AG09309 (cell line): ENCODE data around the gene RUNX2.

Experiments
- DNase-seq: peaks from one replicate; pipeline ENCODE4 v3.0.0-alpha.2; 2010; ENCODE audit warnings: low read depth
- H3K4me3 ChIP-seq: 2 replicates; pipeline ENCODE4 v1.5.1; 2011; ENCODE audit warnings: mild to moderate bottlenecking, low read depth, low read length, moderate library complexity; ENCODE audit not compliant: control insufficient read depth
- TF ChIP-seq, protein P1 (sequence below): IDR thresholded peaks from 2 replicates; pipeline ENCODE4 v1.5.1; 2011; ENCODE audit warnings: mild to moderate bottlenecking, low read depth, low read length, inconsistent platforms; ENCODE audit not compliant: insufficient read depth, control insufficient read depth; ENCODE audit errors: missing control alignments

RUNX2 gene

GRCh38 chr6:45351076-45351475 lies 22.9 kb downstream of the RUNX2 start:
- TF ChIP-seq, protein P1, sequence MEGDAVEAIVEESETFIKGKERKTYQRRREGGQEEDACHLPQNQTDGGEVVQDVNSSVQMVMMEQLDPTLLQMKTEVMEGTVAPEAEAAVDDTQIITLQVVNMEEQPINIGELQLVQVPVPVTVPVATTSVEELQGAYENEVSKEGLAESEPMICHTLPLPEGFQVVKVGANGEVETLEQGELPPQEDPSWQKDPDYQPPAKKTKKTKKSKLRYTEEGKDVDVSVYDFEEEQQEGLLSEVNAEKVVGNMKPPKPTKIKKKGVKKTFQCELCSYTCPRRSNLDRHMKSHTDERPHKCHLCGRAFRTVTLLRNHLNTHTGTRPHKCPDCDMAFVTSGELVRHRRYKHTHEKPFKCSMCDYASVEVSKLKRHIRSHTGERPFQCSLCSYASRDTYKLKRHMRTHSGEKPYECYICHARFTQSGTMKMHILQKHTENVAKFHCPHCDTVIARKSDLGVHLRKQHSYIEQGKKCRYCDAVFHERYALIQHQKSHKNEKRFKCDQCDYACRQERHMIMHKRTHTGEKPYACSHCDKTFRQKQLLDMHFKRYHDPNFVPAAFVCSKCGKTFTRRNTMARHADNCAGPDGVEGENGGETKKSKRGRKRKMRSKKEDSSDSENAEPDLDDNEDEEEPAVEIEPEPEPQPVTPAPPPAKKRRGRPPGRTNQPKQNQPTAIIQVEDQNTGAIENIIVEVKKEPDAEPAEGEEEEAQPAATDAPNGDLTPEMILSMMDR = no peak
- no peak for DNase-seq
- no peak overlapping the region for H3K4me3 ChIP-seq

DNA sequence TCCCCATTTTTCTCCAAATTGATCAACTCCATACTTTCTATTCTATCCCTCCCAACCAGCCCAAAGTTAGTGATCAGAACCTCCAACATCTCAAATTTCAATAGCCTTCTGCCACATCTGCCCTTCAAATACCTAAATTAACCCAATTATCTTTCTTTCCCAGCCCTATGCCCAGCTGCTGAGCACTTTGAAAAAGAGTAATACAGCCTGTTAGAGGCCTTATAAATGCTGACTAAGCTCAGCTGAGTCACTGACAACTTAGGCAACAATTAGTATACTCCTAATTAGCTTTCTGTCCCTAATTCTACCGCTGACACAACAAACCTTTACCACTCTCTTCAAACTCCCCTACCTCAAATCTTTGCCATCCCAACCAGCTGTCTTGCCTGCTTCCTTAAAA lies 23.5 kb downstream of the RUNX2 start:
- H3K4me3 ChIP-seq = no peak overlapping the region
- DNase-seq = no peak
- TF ChIP-seq, protein P1 = no peak

GRCh38 chr6:45353654-45354053 lies 25.5 kb downstream of the RUNX2 start:
- DNase-seq = no peak
- TF ChIP-seq, protein P1 = no peak
- no peak overlapping the region for H3K4me3 ChIP-seq

GRCh38 chr6:45364466-45364865 lies 36.3 kb downstream of the RUNX2 start:
- no peak for DNase-seq
- TF ChIP-seq, protein P1 = no peak

GRCh38 chr6:45365036-45365435 lies 36.9 kb downstream of the RUNX2 start:
- H3K4me3 ChIP-seq = no peak overlapping the region
- TF ChIP-seq, protein P1 = no peak
- DNase-seq = no peak

More at GRCh38 chr6:45364466-45364865, 36.3 kb downstream of the RUNX2 start:
- H3K4me3 ChIP-seq = no peak overlapping the region

- TF ChIP-seq, protein P1 = no peak
- no peak for DNase-seq
- H3K4me3 ChIP-seq = no peak overlapping the region
These were observed 38.4 kb downstream of the RUNX2 start for GRCh38 chr6:45366534-45366933.

DNA sequence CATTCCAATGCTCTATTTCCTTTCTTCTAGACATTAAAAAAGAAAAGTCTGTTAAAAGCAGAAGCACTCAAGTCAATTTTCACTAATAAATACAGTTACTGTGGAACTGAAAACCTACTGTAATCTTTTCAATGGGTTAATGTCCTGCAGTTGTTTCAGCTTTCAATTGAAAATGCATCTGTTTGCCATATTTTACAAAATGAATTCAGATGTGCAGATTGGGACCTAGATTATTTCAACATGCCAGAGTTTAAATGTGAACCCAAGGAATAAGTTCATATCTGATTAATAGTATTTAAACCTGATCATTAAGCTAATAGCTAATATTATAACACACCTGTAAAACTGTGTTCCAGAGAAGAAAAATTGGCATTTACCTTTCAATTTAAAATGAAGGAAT lies 39.9 kb downstream of the RUNX2 start:
- TF ChIP-seq, protein P1 = no peak
- no peak overlapping the region for H3K4me3 ChIP-seq

More for the DNA sequence above, 39.9 kb downstream of the RUNX2 start:
- no peak for DNase-seq
